ENCODE results near the gene ZNF410.
"Not testable (repeated sequence)": the region's sequence is repeated elsewhere in the genome, so short reads cannot be mapped to it uniquely, and the experiment has no call there.

The ZNF410 gene

DNA sequence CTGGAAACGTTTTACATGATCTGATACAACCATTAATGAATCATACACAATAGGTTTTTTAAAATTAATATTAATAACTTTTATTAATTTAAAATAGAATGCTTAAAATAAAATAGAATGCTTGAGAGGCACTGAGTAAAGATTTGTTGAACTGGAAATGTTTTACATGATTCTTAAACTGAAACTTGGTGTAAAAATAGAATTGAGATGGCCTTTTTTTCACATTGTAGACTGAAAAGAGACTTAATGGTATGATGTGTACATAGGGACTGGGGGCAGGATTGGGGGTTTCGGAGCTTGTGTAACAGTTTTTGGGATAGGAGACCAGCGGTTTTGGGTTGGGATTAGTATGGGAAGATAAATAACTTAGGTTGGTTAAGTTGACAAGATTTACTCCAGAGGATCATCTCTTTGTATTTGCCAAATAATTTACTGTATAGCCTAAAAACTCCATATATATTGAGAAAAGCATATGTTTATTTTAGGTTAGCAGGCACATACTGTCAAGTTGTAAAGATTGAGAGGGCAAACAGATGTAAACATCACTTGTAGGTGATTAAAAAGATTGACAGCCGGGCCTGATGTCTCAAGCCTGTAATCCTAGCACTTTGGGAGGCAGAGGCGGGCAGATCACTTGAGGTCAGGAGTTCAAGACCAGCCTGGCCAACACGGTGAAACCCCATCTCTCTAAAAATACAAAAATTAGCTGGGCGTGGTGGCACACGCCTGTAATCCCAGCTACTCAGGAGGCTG lies 2.0 kb upstream of the ZNF410 start:
- DNase-seq (ENCODE audit: extremely low read depth in 1 of 2, low read depth in 1 of 2) = no peak

DNA sequence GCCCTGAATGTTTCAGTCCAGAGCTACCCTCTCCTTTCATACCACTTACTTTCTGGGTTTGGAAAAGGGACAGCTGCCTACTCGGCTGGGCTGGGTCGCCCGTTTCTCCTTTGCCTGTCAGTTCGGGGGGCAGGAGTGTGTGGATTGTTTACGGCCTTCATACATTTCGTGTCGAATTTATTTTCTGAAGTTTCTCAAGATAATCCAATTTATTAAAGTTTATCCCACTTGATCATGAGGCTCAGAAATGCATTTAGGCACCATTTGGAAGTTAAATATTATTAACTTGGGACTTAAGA lies 608 bp downstream of the ZNF410 start:
- no peak for DNase-seq (ENCODE audit: extremely low read depth in 1 of 2, low read depth in 1 of 2)

DNA sequence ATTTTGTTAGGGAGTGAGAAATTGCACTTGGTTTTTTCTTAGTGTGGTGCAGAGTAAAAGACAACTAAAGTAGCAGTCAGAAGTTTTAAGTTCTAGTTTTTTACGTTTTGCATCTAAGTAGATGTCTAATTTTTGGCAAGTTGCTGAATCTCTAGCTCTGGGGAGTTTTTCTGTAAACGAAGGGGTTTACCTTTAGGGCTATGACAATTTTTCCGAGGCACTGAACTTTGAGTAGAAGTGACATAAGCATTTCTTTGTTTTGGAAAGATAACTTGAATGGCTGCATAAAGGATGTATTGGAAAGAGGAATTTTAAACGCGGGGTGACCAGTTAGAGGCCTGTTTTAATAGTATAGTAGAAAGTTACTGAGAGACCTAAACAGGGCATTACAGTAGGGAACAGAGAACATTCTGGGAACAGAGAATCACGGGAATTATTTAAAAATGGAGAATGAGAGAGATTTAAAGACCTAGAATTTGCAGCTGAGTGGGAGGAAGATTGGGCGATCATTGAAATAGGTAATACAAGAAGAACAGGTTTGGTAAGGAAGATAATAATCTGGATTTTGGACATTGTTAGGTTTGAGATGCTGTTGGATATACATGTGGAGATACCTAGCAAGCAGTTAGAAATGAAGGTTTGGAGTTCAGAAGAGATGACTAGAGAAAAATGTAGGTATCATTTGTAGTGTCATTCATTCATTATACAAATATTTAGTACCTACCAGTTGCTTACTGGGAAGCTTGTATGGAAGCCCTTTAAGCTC lies 1.2 kb downstream of the ZNF410 start:
- DNase-seq (ENCODE audit: extremely low read depth in 1 of 2, low read depth in 1 of 2) = no peak

DNA sequence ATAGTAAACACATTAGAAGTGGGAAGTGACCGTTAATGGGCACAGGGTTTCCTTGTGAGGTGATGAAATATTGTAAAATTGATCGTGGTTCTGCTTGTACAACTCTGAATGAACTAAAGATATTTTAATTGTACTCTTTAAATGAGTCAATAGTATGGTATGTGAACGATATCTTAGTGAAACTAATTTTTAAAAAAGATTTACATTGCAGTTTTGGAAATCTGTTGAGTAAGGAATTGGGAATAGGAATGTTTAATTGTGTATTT lies 1.7 kb downstream of the ZNF410 start:
- DNase-seq (ENCODE audit: extremely low read depth in 1 of 2, low read depth in 1 of 2) = no peak

DNA sequence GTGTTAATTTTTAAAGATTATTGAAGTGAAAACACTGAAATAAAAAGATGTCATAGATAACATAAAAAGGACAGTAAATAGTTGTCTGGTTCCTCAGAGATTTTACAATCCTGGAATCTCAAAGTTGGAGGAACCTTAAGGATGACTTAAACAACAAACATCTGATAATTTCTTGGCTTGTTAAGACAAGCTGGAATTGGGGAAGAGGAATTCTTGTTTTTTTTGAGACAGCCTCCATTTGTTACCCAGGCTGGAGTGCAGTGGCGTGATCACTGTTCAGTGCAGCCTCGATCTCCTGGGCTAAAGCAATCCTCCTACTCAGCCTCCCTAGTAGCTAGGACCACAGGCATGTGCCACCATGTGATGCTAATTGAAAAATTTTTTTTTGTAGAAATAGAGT lies 2.3 kb downstream of the ZNF410 start:
- DNase-seq (ENCODE audit: extremely low read depth in 1 of 2, low read depth in 1 of 2) = no peak

DNA sequence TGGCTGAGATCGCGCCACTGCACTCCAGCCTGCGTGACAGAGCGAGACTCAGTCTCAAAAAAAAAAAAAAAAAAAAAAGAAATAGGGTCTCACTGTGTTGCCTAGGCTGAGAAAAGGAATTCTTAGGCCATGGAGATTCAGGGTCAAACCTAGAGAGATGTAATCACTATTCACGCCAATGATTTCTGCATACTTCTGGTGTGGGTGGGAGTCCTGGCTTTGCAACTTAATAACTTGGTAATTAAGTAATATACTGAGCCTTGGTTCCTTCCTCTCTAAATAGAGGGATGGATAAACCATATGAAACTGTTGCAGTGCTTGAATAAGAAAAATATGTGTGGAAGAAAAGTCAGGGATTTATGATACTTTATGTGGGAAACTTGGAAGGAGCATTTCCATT lies 2.7 kb downstream of the ZNF410 start:
- no peak for DNase-seq (ENCODE audit: extremely low read depth in 1 of 2, low read depth in 1 of 2)

DNA sequence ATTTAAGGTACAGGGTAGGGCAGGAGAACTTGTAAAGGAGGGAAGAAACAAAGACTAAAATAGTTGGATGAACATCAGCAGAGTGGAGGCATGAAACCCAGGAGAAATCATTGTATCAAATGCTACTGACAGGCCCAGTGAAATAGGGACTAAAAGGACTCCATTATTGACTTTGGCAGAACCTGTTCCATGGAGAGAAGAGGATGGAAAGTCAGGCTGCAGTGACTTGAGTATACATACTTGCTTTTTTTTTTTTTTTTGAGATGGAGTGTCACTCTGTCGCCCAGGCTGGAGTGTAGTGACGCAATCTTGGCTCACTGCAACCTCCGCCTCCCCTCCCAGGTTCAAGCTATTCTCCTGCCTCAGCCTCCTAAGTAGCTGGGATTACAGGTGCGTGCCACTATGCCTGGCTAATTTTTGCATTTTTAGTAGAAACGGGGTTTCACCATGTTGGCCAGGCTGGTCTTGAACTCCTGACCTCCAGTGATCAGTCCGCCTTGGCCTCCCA lies 7.6 kb downstream of the ZNF410 start:
- DNase-seq (ENCODE audit: extremely low read depth in 1 of 2, low read depth in 1 of 2) = not testable (repeated sequence)

DNA sequence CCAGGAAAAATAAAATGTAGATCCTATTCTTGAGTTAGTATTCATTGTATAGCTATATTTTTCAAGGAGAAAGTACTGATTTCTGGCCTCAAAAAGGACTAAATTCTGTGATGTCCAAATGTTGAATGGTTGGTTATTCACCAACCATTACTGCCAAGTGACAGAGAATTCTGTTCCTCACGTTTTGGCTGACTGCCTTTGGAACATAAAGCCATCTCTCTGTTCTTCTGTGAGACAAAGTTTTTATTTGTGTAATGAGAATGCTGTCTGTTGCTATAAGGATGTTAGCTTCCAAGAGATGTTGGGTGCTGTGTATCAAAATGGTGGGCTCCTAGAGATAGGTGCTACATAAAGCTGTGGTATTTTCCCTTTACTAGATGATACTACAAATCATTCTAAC lies 9.3 kb downstream of the ZNF410 start:
- DNase-seq (ENCODE audit: extremely low read depth in 1 of 2, low read depth in 1 of 2) = no peak

DNA sequence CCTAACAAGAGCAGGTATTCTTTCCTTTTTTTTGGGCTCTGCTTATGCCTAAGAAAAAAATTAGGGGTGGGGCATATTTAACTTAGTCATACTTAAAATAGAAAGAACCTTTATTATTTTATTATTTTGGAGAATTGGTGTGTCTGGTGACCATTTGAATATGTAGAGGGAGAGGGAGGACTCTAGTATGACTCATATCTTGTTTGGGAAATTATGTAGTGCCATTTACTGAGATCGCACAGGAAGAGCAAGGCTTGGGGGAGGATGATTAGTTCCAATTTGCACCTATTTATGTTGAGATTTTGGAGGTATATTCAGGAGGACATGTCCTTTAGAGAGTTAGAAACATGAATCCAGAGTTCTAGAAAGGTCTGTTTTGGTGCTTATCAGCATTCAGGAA lies 9.9 kb downstream of the ZNF410 start:
- no peak for DNase-seq (ENCODE audit: extremely low read depth in 1 of 2, low read depth in 1 of 2)

DNA sequence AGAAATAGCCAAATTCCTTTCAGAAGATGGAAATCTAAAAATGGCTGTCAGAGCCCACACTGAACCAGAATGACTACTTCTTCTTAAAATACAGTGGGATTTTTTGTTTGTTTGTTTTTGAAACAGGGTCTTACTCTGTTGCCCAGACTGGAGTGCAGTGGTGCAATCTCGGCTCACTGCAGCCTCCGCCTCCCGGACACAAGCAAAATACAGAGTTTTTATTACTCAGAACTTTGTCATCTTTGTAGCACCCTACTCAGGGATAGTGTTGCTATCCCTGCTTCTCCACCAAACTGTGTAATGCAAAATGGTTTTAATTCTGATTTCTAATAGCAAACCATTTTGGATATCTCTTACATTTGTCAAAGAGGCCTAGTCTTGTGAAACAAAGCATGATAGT lies 16.4 kb downstream of the ZNF410 start:
- no peak for DNase-seq (ENCODE audit: extremely low read depth in 1 of 2, low read depth in 1 of 2)

DNA sequence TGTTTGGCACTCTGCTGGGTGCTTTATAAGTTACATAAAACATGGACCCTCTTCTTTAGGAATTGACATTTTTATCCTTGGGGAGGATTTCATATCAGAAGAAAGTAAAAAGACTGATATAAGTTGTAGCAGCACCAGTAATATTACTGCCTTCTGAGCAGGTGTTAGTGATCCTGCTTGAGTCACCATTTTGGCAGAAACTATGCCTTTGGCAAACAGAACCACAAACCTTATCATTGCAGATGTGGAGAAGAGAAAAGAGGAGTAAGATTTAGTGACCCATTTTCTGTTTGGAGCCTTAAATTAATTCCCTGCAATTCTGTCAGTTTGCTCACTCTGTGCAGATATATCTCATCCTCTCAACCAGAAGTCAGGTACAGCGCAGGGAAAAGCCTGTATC lies 23.0 kb downstream of the ZNF410 start:
- no peak for DNase-seq (ENCODE audit: extremely low read depth in 1 of 2, low read depth in 1 of 2)

DNA sequence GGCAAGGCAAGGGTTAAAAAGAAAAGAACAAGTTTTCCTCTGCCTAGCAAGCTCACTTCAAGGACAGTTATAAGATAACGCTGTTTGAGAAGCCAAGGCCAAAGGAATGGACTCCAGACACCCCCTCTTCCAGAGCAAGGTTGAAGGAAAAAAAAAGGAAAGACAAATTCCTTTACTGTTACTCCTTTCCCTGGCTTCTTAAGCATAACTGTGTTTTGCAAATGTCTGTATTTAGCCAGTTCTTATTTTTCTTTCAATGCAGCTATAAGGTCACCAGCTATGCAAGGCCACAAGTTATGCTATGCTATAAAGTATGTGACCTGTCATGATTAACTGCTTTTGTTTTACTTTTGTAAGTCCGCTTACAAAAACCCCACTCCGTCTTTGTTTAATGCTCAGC lies 26.6 kb downstream of the ZNF410 start:
- DNase-seq (ENCODE audit: extremely low read depth in 1 of 2, low read depth in 1 of 2) = no peak

DNA sequence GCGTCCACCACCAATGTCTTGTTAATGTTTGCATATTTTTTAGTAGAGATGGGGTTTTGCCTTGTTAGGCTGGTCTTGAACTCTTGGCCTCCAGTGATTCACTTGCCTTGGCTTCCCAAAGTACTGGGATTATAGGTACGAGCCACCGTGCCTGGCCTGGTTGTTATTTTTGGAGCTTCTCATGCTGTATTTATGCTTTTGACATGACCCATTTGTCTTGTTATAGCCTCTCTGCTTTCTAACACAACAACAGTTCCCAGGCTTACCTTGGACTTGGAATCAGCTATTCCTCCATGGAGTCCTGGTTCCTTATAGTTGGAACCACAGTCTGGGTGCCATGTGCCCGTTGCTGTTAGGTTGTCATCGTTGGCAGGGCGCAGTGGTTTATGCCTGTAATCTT lies 29.7 kb downstream of the ZNF410 start:
- no peak for DNase-seq (ENCODE audit: extremely low read depth in 1 of 2, low read depth in 1 of 2)

DNA sequence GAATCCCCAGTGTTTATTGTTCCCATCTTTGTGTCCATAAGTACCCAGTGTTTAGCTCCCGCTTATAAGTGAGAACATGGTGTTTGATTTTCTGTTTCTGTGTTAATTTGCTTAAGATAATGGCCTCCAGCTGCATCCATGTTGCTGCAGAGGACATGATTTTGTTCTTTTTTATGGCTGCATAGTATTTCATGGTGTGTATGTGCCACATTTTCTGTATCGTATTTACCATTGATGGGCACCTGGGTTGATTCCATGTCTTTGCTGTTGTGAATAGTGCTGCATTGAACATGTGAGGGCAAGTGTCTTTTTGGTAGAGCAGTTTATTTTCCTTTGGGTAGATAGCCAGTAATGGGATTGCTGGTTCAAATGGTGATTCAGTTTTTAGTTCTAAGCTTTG lies 32.8 kb downstream of the ZNF410 start:
- DNase-seq (ENCODE audit: extremely low read depth in 1 of 2, low read depth in 1 of 2) = not testable (repeated sequence)

DNA sequence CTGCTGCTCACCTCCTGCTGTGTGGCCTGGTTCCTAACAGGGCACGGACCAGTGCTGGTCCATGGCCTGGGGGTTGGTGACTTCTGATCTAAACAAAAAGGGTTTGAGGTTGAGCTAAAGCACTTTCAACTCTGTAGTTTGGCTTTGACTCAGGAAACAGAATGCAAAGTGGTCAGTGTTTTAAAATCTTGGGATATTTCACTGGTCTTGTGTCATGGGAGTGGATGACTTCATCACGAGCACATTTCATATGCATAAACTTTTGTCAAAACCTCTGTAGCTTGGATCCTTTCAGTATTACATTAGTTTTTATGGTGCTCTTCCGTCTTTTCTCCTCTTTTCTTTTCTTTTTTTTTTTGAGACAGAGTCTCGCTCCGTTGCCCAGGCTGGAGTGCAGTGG lies 37.7 kb downstream of the ZNF410 start:
- no peak for DNase-seq (ENCODE audit: extremely low read depth in 1 of 2, low read depth in 1 of 2)

DNA sequence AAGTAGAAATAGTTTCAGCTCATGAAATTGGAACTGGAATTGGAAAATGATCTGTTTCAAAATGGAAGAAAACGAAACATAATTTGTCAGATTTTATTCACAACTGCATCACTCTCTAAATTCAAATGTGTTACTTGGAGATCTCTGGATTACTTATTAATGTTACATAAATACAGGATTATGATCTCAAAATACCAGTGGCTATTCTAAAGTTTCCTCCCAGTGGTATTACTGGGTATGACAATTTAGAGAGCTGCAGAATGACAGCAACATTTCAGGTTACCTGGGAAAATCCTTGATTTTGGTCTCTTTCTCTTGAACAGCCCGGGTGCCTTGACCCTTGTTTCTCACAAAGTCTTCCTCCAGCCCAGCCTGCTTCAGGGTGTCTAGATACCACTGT lies 49.0 kb downstream of the ZNF410 start:
- DNase-seq (ENCODE audit: extremely low read depth in 1 of 2, low read depth in 1 of 2) = no peak

DNA sequence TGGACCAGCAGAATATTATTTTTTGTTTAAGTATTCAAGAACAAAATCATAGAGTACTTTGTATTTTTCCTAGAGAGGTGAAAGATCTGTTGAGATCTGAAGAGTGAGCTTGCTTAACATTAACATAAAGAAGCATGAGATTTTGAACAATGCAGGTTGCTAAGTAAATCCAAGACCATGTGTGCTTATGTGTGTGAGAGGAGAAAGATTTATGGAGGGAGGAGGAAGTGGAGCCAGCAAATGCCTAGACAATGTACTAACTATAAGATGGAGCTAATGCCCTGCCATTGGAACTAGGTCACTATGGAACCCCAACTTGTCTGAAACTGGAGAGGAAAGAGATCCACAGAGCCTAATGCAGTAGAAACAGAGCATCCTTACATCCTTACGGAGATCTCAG lies 49.9 kb downstream of the ZNF410 start:
- no peak for DNase-seq (ENCODE audit: extremely low read depth in 1 of 2, low read depth in 1 of 2)

DNA sequence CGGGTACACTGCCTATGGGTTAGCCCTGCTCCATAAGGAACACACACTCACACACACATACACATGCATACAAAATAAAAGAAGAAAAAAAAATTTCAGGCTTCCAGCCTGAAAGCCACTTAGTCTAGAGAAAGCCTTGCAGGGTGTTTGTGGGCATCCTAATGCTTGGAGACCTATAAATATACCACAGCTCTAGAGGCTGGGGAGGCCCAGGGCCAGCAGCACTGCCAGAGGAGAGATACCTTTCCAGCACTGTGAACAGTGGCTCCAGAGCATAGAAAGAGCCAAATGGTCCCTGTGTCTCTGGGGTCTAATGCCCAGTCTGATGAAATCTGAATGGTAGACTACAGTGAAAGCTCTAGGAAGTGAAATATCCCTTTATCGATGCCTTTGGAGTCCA lies 50.4 kb downstream of the ZNF410 start:
- no peak for DNase-seq (ENCODE audit: extremely low read depth in 1 of 2, low read depth in 1 of 2)

DNA sequence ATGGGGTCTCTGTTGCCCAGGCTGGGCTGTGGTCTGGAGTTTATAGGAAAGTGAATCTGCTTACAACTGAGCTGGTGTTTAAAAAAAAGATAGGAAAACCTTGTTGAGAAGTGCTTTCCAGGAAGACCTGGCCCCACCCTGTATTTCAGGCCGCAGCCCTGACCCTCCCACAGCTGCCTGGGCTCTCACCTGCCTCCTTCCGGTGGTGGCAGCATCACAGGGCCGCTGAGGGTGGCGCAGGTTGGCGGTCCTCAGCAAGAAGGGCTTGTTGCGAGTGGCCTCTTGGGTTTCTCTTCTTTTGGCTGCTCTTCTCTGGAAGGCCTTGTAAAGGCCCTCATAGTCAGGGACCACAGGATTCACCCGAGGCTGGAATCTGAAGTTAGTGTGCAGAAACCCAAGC lies 55.5 kb downstream of the ZNF410 start:
- no peak for DNase-seq (ENCODE audit: extremely low read depth in 1 of 2, low read depth in 1 of 2)

DNA sequence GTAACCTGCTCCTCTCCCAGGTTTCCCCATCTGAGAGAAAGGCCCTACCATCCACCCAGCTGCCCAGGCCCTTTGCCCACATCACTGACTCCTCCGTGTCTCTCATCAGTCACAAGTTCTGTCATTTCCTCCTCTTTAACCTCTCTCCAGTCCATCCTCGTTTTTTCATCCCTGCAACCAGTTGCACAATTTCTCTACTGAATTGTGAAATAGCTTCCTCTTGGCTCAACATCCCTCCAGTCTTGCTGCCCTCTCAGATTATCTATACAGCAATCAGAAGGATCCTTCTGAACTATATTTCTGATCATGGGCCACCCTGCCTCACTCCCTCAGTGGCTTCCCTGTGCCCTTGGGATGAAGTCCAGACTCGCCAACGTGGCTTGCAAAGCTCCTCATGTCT lies 56.4 kb downstream of the ZNF410 start:
- DNase-seq (ENCODE audit: extremely low read depth in 1 of 2, low read depth in 1 of 2) = no peak

DNA sequence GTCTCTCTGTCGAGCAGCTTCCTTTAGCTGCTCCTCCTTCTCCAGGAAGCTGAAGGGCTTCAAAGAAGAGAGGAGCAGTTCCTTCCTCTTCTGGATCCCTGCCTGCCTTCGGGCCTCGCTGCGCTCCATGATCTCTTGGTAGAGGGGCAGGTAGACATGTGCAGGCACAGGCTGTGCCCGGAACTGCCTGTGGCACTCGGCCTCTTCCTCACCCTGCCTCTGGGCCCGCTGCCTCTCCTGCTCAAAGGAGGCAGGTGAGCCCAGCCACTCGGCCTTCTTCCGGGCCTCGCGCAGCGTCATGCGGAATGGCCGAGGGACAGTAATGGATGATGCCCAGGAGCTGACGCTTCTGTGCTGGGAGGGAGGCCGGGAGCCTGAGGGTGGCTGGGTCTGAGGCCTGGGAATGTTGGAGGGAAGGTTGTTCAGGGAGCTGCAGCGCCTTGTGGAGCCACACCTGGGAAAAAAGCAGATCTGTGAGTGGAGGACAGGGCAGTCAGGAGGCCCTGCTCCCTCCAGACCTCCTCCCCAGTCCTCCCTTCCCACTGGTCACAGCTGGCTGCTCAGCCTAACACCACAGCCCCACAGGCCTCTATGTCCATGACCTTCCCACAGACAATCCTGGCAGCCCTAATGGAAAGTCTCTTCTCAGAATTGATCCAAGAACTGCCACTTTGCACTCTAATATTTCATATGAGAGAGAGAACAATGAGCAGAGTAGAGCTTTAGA lies 57.9 kb downstream of the ZNF410 start:
- no peak for DNase-seq (ENCODE audit: extremely low read depth in 1 of 2, low read depth in 1 of 2)

DNA sequence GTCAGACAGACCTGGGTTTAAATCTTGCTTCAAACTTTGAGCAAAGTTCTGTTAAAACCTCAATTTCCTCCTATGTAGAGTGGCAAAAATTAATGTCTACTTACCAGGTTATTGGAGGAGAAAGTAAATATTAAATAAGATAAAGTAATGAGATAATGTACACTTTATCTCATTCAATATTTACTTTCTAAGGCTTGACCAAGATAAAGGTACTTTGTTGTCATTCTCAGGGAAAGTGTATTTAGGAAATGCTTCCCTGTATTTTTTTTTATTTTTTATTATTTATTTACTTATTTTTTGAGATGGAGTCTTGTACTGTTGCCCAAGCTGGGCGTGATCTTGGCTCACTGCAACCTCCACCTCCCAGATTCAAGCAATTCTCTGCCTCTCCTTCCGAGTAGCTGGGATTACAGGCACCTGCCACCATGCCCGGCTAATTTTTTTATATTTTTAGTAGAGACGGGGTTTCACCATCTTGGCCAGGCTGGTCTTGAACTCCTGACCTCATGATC lies 58.6 kb downstream of the ZNF410 start:
- no peak for DNase-seq (ENCODE audit: extremely low read depth in 1 of 2, low read depth in 1 of 2)
